Renal pelvis (tissue), 12 donors: ENCODE data around the gene ZNF345. TPM values are rescaled to one million over a fixed set of nuclear protein-coding genes. Genes with fewer than 3 reads are reported as not detected.
A peak's percentile ranks its signal among the peaks of the same experiment; 100 is the strongest.

Experiments
- DNase-seq: peaks from one replicate; pipeline ENCODE4 v3.0.0-alpha.2; 2013
- long read RNA-seq, 16 experiments: transcript quantifications; one replicate each; lab custom pipeline, GENCODE V29; 2026
- polyA plus RNA-seq, 3 donors: library from polyadenylated mRNA; unstranded; fragments of 120-200 nt; gene quantifications; one replicate each; pipeline ENCODE4 v1.2.1, GENCODE V29; 2013; ENCODE audit not compliant: insufficient read length in 3 of 3

Gene ZNF345
- polyA plus RNA-seq: 10 to 100 TPM; 12.6 to 19.5 (median 19.4) TPM
- long read RNA-seq, donor 1, partial matches to known transcripts: 0 of 2 reads
- long read RNA-seq, donor 1, other reads (novel, unspliced or antisense): 0 of 2 reads
- long read RNA-seq, donor 2, partial matches to known transcripts: 0 of 1 reads
- long read RNA-seq, donor 2, other reads (novel, unspliced or antisense): 0 of 1 reads
- long read RNA-seq, donor 3, partial matches to known transcripts: 0 of 4 reads
- long read RNA-seq, donor 3, other reads (novel, unspliced or antisense): 0 of 4 reads
- long read RNA-seq, donor 4, partial matches to known transcripts: 0 of 5 reads
- long read RNA-seq, donor 4, other reads (novel, unspliced or antisense): 0 of 5 reads
- long read RNA-seq, donor 5: 0 reads
- long read RNA-seq, donor 6, transcript ZNF345-202 (3 exons, 1,971 nt): major isoform, 6 of 9 reads
- long read RNA-seq, donor 6, partial matches to known transcripts: 0 of 9 reads
- long read RNA-seq, donor 6, other reads (novel, unspliced or antisense): 0 of 9 reads
- long read RNA-seq, donor 7, partial matches to known transcripts: 10 of 13 reads
- long read RNA-seq, donor 7, other reads (novel, unspliced or antisense): 0 of 13 reads
- long read RNA-seq, donor 8, partial matches to known transcripts: 0 of 2 reads
- long read RNA-seq, donor 8, other reads (novel, unspliced or antisense): 0 of 2 reads
- long read RNA-seq, donor 9, transcript ZNF345-202 (3 exons, 1,971 nt): major isoform, 5 of 15 reads
- long read RNA-seq, donor 9, partial matches to known transcripts: 9 of 15 reads
- long read RNA-seq, donor 9, other reads (novel, unspliced or antisense): 0 of 15 reads
- long read RNA-seq, donor 10, partial matches to known transcripts: 0 of 2 reads
- long read RNA-seq, donor 10, other reads (novel, unspliced or antisense): 0 of 2 reads
- long read RNA-seq, donor 11, partial matches to known transcripts: 0 of 1 reads
- long read RNA-seq, donor 11, other reads (novel, unspliced or antisense): 0 of 1 reads
- long read RNA-seq, donor 12, partial matches to known transcripts: 0 of 6 reads
- long read RNA-seq, donor 12, other reads (novel, unspliced or antisense): 0 of 6 reads
- long read RNA-seq, donor 13, partial matches to known transcripts: 0 of 4 reads
- long read RNA-seq, donor 13, other reads (novel, unspliced or antisense): 0 of 4 reads
- long read RNA-seq, donor 14: 0 reads
- long read RNA-seq, donor 15, partial matches to known transcripts: 23 of 27 reads
- long read RNA-seq, donor 15, other reads (novel, unspliced or antisense): 0 of 27 reads
- long read RNA-seq, donor 16: 0 reads

GRCh38 chr19:36850559-36851442 is at the start of gene ZNF345:
TSS of gene ZNF345 (plus strand) at chr19:36850876. CDS start at chr19:36876831, 25,955 bp downstream.
- peak; percentile 97 for DNase-seq

DNA sequence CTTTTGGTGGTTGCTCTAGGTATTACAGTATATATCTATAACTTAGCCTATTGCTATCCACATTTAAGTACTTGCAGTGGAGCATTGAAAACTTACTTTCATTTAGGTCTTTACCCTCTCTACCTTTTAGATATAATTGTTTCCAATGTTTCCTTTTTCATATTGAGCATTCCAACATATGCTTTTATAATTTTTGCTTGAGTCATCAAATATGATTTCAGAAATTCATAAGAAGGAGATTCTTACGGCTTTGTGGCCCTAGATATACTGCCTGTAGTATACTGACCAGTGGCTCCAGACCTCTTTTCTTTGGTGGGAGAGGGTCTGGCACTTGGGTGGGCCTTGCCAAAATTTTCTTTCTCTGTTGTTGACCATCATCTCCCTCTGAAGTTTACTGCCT is 45.3 kb upstream of the ZNF345 start:
- DNase-seq: no peak

GRCh38 chr19:36807029-36807428 is 43.6 kb upstream of the ZNF345 start:
- no peak for DNase-seq

- no peak for DNase-seq
Measured at GRCh38 chr19:36819130-36819630, 31.5 kb upstream of the ZNF345 start.

- no peak for DNase-seq
Measured at GRCh38 chr19:36821758-36822157, 28.9 kb upstream of the ZNF345 start.

DNA sequence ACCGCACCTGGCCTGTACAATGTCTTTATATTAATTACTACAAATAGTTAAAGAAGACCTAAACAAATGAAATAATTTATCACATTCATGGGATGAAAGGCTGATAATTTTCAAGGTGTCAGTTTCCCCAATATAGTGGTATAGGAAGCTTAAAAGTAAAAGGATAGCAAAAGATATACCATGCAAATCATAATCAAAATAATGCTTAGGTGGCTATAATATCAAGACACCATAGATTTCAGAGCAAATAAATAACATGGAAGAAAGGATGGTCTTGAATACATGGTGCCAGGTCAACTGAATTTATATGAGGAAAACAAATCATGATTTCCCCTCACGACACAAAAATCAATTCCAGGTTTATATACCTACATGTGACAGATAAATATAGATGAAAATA is 17.2 kb upstream of the ZNF345 start:
- no peak for DNase-seq

GRCh38 chr19:36837176-36837905 is 13.3 kb upstream of the ZNF345 start:
- DNase-seq: peak; percentile 34

- DNase-seq: peak; percentile 95
Measured at GRCh38 chr19:36837906-36838783, 12.5 kb upstream of the ZNF345 start, which contains the start of gene ZNF790. TSS of gene ZNF790 (minus strand) at chr19:36838387. CDS start at chr19:36825619, 12,768 bp downstream.

DNA sequence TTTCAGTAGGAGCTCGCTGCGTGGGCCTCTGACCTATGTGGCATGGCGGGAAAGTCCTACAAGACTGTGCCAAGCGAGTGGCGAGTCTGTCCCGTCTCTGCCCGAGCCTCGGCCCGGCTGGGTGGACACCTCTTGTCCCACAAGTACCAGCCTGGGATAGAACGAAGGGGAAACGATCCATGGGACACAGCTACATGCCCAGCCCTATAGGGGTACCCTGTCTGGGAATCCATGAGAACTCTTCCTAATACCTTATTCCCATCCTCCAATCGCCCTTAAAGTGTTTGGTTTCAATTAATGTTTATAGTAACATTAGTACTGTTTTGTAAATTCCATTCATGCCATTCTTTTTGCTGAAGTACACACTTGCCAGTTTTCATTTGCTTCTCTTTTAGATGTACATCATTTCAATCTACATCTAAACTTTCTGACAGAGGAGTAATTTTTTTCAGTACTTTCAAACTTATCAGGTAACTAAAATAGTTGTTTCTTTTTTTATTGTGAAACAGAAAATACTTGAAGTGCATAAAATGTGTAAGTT is 11.8 kb upstream of the ZNF345 start:
- no peak for DNase-seq

GRCh38 chr19:36847968-36848367 is 2.7 kb upstream of the ZNF345 start:
- DNase-seq: no peak

- DNase-seq: peak; percentile 92
Measured at GRCh38 chr19:36849701-36850558, 746 bp upstream of the ZNF345 start.

GRCh38 chr19:36851898-36852297 is 1.2 kb downstream of the ZNF345 start:
- no peak for DNase-seq

GRCh38 chr19:36876993-36877938 is 26.6 kb downstream of the ZNF345 start:
- DNase-seq: no peak

- DNase-seq: no peak
Measured at GRCh38 chr19:36891768-36892357, 41.2 kb downstream of the ZNF345 start.

- DNase-seq: no peak
Measured at GRCh38 chr19:36894849-36895383, 44.2 kb downstream of the ZNF345 start.
